DLD1 (cell line): Measurements from ENCODE around the gene TBRG4.

Experiments
- in situ Hi-C: cut with HindIII; loops from 2 replicates; pipeline ENCODE4 v1.10.0; 2017; ENCODE audit warnings: low sequenced_read_pairs

TBRG4 gene

DNA sequence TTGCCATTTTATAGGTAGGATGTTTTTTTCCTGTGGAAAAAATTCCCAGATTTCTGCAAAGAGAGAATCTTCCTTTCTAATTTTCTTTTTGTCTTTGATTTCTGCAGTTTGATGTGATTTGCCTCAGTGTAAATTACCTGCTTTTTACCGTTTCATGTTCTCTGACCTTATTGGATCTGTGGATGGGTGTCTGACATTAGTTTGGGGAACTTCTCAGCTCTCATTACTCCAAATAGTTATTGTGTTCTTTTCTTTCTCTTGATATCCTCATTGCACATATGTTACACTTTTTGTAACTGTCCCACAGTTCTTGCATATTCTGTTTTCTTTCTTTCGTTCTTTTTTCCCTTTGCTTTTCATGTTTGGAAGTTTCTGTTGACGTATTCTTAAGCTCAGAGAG, 51.2 kb downstream of the TBRG4 start:
- in situ Hi-C loops, result no loop called here

- in situ Hi-C loops, result no loop called here
Measured at GRCh38 chr7:45057878-45058277, 53.6 kb downstream of the TBRG4 start.

GRCh38 chr7:45055594-45056219, 55.8 kb downstream of the TBRG4 start:
- in situ Hi-C loops, result no loop called here

DNA sequence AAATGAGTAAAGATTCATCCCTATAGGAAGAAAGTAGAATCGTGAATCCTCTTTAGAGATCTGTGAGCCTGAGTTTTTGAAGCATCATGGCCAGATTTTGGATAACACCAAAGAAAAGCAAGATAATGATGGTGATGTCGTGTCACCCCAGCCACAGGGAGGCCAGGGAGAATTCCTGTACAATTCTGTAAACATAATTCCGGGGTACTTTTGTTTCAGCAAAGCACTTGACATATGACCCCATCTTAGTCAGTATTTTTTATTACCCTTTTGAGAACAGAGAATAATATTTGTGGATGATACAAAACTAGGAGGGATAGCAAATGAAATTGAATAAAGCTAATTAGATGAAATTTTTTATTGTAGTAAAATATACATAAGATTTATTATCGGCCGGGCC, 56.5 kb downstream of the TBRG4 start:
- in situ Hi-C loops, result no loop called here

DNA sequence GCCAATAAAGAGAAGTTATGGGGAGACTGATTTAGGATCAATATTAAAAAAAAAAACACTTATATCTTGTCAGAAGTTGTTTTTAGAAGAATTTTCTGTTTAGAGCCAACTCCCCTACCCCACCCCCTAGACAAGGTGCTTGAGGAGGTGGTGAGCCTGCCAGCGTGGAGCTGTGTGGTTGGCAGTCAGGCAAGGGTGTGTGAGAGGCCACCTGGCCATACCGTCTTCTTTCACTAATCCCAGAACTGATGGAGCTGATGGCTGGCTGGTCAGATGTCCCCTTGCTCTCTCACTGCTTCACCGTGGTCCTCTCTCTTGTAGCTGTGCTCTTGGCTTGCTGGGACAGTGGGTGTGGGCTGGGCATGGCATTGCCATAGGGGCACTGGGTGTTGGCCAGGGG, 57.1 kb downstream of the TBRG4 start:
- in situ Hi-C loops, result no loop called here

DNA sequence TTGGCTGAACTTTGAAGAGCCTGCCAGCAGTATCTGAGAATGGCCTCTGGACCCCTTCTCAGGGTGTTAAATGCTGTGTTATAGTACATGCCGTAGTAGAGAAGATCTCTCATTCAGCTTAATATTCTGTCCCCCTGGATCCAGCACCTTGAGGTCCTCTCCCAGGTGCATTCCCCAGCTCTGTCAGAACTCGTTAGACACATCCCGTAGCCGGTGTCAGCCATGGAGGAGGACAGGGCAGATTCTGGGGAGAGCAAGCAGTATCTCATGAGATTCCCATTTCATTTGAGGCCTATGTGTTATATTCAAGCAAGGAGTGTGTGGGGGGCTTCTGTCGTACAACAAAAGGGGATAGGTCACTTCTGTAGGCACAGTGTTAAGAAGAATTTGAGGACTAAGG, 57.6 kb downstream of the TBRG4 start:
- in situ Hi-C loops, result no loop called here

DNA sequence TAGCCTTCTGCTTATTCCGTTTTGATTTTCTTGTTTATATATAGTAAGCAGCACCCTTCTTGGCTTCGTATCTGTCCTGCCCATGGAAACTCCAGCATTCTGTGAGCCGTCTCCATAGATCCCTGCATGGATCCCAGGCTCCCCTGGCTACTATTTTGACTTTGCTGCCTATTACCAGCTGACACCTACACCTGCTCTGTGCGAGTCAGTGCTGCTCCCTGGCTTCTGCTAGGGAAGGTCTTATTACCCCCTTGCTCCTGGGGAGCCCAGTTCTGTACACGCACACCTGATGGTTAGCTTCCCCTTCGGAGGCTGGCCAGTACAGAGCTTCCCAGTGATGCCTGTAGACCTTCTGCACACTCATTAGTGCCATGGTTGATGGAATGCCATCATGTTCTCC, 58.1 kb downstream of the TBRG4 start:
- in situ Hi-C loops, result no loop called here

- in situ Hi-C loops, result no loop called here
Measured at GRCh38 chr7:45052011-45052410, 59.5 kb downstream of the TBRG4 start.

GRCh38 chr7:45050198-45050597, 61.3 kb downstream of the TBRG4 start:
- in situ Hi-C loops, result no loop called here
